Measurements from ENCODE around the gene GON7. TPM values are rescaled to one million over a fixed set of nuclear protein-coding genes. Genes with fewer than 3 reads are reported as not detected.

Gene GON7
- total RNA-seq, 4 donors from 2014 or later: 8.3 to 17.9 (median 11.1) TPM

DNA sequence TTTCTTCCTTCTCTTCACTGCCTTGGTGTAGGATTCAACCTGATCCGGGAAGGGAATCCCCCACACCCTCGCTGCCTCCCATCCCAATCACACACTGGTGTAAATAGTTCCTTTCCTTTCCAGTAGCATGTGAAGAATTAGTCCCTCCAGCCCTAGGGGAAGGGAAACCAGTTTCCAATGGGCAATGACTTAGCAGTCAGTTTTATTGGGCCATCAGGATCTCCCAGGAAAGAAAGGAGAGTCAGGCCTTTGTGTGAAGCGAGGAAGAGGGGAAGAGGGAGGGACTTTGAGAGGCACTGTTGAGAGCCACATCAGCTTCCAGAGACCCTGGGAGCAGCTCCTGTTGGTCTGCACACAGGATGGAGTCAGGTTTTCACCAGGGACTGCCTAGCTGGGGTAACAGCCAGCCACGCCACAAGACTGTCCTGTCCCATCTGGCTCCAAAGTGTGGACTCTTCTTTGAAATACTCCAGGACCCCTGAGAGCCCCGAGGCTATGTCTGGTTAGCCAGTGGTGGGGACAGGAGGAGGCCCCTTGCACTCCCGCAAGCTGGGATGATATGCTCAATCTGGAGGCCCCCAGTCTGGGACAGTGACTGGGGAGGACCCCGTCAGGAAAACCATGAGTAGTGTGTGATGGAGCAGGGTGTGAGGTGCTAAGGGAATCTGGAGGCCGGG is 50.0 kb downstream of the GON7 start:
- intact Hi-C loops (cut with DNase I; ENCODE audit: low total_unique reads): no loop called here
- Histone ChIP-seq H3K27me3 (no peaks in the 10 kb centered on the region), H3K36me3 (no peaks in the 10 kb centered on the region), H3K4me3 (no peak overlapping the region), H3K9me3 (no peaks in the 10 kb centered on the region), H3K4me1 (no peaks in the 10 kb centered on the region), H3K27ac (no peak overlapping the region)
- in situ Hi-C loops (cut with MboI; ENCODE audit: low sequenced_read_pairs in 4 of 4): no loop called here
- TF ChIP-seq POLR2A (IDR thresholded peaks at IDR 0.05) (no peak), CTCF (IDR thresholded peaks at IDR 0.05 in 4 of 5, conservative IDR thresholded peaks at IDR 0.05 in 1 of 5) (no peak)
- DNase-seq (no peak), ATAC-seq (no peak)

- no peak for TF ChIP-seq POLR2A (IDR thresholded peaks at IDR 0.05)
- no peak for TF ChIP-seq CTCF (IDR thresholded peaks at IDR 0.05 in 4 of 5, conservative IDR thresholded peaks at IDR 0.05 in 1 of 5)
- Histone ChIP-seq H3K9me3 (no peaks in the 10 kb centered on the region), H3K36me3 (no peaks in the 10 kb centered on the region), H3K27me3 (no peaks in the 10 kb centered on the region), H3K4me1 (no peaks in the 10 kb centered on the region), H3K27ac (no peak overlapping the region), H3K4me3 (no peak overlapping the region)
- in situ Hi-C loops (cut with MboI; ENCODE audit: low sequenced_read_pairs in 4 of 4): no loop called here
- intact Hi-C loops (cut with DNase I; ENCODE audit: low total_unique reads): no loop called here
- DNase-seq (no peak), ATAC-seq (no peak)
Measured at GRCh38 chr14:93155667-93156066, 51.2 kb downstream of the GON7 start.

DNA sequence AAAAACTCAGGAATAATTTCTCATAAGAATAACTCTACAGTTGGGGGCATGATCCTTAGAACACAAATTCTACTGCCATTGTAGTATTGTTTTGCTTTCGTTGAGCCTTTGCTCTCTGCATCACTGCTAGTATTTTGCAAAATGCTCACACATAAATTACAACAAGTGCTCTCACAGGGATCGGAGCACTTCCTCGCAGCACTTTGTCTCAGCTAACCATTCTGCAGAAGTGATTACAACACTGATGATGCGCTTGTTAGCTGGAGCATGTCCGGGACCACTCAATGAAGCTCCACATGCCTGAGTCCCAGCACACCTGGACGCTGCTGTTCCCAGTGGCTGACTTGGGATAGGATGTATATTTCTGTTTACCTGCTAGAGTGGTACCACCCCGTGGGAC is 53.7 kb downstream of the GON7 start:
- H3K27ac ChIP-seq: no peak overlapping the region
- no peaks in the 10 kb centered on the region for H3K36me3 ChIP-seq
- TF ChIP-seq CTCF (IDR thresholded peaks at IDR 0.05 in 4 of 5, conservative IDR thresholded peaks at IDR 0.05 in 1 of 5) (no peak), POLR2A (IDR thresholded peaks at IDR 0.05) (no peak)
- no peaks in the 10 kb centered on the region for H3K27me3 ChIP-seq
- DNase-seq (no peak), ATAC-seq (no peak)
- H3K9me3 ChIP-seq: no peaks in the 10 kb centered on the region
- H3K4me3 ChIP-seq: no peak overlapping the region
- intact Hi-C loops (cut with DNase I; ENCODE audit: low total_unique reads) (no loop called here), in situ Hi-C loops (cut with MboI; ENCODE audit: low sequenced_read_pairs in 4 of 4) (no loop called here)
- no peaks in the 10 kb centered on the region for H3K4me1 ChIP-seq

Other genes with a start within 250 kb of the GON7 start
- gene ITPK1, start 91.1 kb downstream of the GON7 start, total RNA-seq: 10 to 100 TPM; 49.7 to 80.1 (median 53.6) TPM
- 10 to 100 TPM; 31.1 to 41.9 (median 32.2) TPM for gene MOAP1, start 22.2 kb downstream of the GON7 start, total RNA-seq
- gene LYSET, start 21.7 kb downstream of the GON7 start, total RNA-seq: 10 to 100 TPM in 3 of 4 donors, 1 to 10 TPM in 1; 9.7 to 16.0 (median 14.0) TPM
- gene UBR7, start 191 bp upstream of the GON7 start, total RNA-seq: 10 to 100 TPM; 14.8 to 36.4 (median 27.4) TPM
- gene BTBD7, start 126.0 kb upstream of the GON7 start, total RNA-seq: 10 to 100 TPM in 3 of 4 donors, 1 to 10 TPM in 1; 10.0 to 16.9 (median 12.1) TPM
- not detected for gene COX8C, start 140.1 kb upstream of the GON7 start, total RNA-seq
- gene UNC79, start 223.9 kb upstream of the GON7 start, total RNA-seq: under 1 TPM; 0.33 to 0.73 (median 0.51) TPM